IPS DF 19.7 (cell line): ENCODE data around the gene NRROS.

Source experiments
- DNase-seq: peaks from one replicate; pipeline ENCODE4 v3.0.0-alpha.2; 2013; ENCODE audit warnings: low read depth, low spot score

The NRROS gene

DNA sequence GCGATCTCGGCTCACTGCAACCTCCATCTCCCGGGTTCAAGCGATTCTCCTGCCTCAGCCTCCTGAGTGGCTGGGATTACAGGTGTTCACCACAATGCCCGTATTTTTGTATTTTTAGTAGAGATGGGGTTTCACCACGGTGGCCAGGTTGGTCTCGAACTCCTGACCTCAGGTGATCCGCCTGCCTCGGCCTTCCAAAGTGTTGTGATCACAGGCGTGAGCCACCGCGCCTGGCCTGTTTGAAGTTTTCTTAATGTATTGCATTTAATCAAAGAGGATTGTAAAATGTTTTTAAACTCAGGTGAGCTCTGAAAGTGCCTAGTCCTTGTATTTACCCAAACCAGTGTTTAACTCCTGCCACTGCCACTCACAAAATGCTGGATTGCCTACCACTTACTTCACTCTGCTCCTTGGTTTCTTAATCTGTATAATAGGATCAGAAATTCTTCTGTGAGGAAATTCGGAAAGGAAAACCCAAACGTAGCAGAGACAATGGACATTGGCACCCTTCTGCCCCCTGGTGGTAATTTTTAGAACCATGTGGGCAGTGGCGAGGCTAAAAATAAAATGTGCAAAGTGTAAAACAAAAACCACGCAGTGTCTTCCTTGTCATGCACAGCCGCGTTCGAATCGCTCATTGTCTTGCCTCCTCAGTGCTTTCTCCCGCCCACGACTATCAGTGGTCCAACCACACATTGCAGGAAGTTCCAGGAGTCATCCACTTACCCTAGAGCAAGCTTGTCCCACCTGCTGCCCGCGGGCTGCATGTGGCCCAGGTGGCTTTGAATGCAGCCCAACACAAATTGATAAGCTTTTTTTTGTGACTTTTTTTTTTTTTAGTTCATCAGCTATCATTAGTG is 45.3 kb downstream of the NRROS start:
- DNase-seq, result no peak

DNA sequence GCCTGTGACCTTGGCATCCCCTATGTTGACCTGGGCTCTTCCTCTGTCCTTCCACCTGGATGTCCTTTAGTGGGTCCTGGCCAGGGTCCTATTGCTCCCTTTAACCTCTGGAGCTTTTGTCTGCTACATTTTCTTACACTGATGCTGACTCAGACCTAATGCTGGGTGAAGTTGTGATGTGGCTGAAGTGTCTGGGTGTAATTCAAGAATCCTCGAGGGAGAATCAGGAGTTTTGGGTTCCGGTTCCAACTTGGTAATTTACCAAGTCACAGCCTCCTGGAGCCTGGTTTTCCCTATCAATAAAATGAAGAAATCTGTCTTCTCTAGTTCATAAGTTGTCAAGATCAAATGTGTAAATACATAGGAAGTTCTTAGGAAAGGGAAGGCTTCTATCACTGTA is 46.9 kb downstream of the NRROS start:
- no peak for DNase-seq

DNA sequence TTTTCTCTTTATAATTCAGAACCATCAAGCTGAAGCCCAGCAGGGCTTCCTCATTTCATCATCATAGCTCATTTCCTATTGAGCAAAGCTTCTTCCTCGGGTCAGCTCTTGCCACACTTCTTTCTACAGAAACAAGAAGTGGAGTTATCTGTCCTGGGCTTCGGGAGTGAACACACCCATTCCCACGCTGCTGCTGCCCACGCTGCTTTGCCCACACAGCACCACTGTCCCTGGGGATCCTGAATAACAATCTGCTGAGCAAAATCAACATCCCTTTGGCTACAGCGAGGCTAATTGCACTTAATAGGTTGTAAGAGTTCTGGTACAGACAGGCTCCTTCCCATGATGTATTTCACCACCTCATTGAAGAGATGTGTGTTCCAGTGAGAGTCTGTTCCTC is 48.9 kb downstream of the NRROS start:
- no peak for DNase-seq

DNA sequence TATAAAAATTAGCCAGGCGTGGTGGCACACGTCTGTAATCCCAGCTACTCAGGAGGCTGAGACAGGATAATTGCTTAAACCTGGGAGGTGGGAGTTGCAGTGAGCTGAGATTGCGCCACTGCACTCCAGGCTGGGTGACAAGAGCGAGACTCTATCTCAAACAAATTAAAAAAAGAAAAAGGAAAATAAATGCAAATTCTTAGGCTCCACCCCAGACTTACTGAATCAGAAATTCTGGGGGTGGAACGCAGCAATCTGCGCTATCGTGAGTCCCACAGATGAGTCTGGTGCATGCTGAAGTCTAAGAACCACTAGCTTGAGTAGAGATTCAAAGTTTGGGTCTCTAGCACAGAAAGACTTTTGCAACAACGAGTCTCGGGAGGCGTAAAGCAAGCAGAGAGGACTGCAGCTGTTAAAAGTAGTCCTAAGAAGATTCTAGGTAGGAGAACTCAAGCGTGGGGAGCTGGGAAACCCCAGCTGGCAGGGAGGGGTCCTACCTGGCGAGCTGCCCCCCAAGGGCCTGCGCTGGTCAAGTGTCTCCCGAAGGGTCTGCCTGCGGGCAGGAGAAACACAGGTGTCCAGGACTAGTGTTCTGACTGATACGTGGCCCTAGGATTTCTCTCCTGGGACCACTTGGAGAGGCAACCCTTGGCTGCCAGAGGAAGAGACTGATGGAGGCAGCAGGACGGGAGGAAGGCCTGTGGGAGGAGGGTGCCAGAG is 50.6 kb downstream of the NRROS start:
- no peak for DNase-seq

DNA sequence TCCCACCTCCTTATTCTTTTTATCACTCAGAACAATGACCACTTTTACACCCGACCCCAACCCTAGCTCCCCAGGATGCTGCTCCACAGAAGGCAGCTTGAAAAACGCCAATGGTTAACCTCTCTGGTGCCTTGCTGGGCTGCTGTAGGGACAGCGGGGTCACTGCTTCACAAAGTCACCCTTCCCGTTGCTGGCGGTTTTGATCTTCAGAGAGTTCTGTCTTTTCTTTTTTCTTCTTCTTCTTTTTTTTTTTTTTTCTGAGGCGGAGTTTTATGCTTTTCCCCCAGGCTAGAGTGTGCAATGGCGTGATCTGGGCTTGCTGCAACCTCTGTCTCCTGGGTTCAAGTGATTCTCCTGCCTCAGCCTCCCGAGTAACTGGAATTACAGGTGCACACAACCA is 51.9 kb downstream of the NRROS start:
- no peak for DNase-seq

DNA sequence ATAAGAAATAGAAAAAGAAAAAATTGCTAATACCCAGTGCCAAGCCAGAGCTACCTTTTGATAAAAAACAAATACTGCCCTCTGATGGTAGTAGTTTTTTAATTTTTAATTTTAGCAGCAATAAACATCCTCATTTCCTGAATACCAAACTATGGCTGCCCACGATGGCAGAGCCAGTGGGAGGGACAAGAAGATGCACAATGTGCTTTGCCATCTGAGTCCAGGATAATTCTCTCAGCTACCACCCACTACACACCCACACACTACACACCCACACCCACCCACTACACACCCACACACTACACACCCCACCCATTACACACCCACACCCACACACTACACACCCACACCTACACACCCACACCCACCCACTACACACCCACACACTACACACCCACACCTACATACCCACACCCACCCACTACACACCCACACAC is 54.7 kb downstream of the NRROS start:
- DNase-seq, result no peak

DNA sequence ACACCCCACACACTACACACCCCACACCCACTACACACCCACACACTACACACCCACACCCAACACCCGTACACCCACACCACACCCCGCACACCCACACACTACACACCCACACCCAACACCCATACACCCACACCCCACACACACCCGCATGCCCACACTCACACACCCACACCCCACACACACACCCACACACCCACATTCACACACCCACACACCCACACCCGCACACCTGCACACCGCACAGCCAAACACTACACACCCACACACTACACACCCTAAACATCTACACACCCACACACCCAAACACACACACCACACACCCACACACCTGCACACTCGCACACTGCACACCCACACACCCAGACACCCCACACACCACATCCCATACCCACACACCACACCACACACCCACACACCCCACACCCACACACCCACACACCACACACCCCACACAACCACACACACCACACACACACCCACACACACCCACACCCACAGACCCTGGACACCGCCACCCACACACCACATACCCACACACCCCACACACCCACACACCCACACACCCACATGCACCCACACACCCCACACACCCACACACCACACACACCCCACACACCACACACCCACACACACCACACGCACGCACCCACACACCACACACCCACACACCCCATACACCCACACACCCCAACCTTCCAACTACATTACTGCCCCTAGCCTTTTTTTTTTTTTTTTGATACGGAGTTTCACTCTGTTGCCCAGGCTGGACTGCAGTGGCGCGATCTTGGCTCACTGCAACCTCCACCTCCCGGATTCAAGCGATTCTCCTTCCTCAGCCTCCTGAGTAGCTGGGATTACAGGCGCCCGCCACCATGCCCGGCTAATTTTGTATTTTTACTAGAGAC is 55.7 kb downstream of the NRROS start:
- DNase-seq, result no peak

DNA sequence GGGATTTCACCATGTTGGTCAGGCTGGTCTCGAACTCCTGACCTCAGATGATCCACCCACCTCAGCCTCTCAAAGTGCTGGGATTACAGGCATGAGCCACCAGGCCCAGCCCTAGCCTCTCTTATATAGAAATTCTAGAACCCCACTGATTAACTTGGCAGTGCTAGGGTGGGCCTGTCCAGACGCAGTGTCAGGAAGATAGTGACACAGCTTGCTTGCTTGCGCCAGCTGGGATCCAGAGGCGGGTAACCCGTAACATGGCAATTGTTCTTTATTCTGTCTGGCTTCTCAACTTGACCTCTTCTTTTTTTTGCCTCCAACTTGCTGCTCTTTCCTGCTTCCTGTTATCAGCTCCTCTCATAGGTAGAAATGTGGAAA is 56.3 kb downstream of the NRROS start:
- no peak for DNase-seq

DNA sequence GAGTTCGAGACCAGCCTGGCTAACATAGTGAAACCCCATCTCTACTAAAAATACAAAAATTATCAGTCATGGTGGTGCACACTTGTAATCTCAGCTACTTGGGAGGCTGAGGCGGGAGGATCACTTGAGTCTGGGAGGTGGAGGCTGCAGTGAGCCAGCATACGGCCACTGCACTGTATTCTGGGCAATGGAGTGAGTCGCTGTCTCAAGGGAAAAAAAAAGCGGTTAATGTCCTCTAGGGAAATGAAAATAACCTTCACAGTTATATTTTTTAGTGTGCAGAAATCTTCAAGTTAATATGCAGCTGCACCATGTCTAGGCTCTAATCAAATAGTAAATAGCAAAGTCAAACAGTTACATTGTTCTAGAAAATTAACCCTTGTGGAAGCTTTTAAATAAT is 57.8 kb downstream of the NRROS start:
- no peak for DNase-seq

DNA sequence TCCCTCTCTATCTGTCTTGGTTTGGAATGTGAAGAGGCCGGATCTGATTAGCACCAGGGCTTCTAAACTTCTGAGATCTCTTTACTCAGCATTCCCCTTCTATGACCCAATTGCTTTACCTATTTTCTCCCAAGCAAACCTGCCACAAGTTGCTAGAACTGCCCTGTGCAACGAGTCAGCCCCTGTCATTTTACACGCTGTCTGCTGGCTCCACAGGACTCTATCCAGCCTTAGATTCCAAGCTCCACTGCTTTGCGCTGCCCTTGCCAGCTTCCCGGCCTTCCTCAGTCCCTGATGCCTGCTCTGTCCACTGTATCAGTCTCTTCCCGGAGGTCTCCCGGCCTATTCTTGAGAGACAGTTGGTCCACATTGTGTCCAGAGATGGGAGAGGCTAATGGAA is 60.3 kb downstream of the NRROS start:
- no peak for DNase-seq

DNA sequence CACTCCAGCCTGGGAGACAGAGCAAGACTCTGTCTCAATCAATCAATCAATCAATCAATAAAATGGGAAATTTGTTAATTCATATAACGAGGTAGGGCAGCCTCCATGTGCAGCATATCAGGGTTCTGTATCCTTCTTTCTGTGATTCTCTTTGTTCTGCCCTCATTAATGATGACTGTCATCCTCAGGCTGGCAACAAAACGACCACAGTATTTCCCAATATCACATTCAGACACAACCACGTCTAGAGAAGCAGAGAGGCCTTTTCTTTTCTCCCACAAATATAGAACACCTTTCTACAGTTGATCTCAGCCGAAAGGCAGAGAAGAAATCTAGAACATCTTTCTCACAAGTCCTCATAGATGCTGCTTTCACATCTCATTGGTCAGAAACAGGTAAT is 61.3 kb downstream of the NRROS start:
- DNase-seq, result no peak

DNA sequence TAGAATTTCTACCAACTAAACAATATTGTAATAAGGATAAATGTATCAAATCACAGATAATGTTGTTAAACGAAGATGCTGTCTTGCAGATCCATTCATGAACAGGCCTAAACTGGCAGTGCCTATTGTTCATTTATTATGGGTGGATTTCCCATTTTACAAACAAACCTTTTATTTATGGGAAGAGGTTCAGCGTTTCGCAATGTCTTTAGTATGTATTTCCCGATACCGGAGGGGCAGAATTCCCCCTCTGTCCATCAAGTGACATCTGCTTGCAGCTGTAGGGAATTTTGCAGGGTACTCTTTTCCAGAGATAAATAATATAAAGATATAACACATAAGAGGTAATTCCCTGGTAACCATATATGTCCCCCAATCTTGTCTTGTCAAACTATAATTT is 66.8 kb downstream of the NRROS start:
- DNase-seq, result no peak

DNA sequence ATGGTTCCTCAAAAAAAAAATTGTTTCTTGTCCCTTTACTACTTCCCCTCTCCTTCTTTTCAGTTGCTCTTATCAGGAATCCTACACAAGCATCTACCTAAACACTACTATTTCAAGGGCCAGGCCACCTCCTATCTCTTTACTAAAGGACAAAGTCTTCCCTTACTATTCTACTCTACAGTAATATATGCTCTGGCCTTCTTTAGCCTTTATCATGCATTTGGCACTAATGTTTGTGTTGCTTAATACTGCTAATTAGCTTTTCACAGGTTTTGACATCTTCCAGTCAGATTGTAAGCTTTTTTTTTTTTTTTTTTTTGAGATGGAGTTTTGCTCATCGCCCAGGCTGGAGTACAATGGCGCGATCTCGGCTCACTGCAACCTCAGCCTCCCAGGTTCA is 67.2 kb downstream of the NRROS start:
- DNase-seq, result no peak

DNA sequence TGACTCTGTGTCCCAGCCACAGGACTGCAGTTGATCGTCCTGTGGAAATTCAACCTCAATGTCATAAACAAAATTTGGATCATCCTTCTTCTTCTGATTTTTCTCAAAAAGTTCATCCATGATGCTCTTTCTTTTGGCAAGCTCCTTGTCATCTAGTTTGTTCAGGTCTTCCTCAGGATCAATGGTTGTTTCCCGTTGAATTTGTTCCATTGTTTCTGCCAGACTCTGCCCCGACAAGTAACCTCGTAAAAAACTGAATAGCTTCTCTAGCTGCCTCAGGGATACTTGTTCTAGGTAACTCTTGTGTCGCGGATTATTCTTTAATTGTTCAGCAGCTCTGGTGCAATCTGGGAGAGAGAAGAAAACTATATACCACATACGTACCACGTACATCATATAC is 68.1 kb downstream of the NRROS start:
- DNase-seq, result no peak

DNA sequence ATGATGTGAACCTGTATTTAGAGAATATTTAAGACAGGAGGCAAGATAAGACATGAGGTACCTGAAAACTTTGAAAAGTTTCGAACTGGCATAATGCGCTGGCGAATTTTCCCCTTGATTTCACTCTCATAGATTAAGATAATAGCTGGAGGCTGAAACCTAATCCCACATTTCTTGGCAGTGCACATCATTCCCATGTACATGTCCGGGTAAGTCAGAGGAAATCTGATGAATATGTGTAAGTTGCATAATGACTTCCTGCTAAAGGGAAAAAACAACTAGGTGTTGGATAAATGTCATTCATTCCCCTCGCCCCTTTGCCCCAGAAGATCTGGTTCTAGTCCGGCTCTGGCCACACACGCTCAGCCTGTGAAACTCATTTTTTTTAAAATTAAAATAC is 69.0 kb downstream of the NRROS start:
- DNase-seq, result no peak
